HCT116 (cell line): ENCODE results near the gene HYAL2. TPM values are rescaled to one million over a fixed set of nuclear protein-coding genes. Genes with fewer than 3 reads are reported as not detected.

Experiments used
- ATAC-seq: fragments of 200-7000 bp; cut with Tn5 transposase; 2 replicates; pipeline ENCODE4 v1.9.1; 2020; ENCODE audit warnings: mild to moderate bottlenecking, moderate library complexity
- BruUV-seq: library from RNA; stranded (reverse); fragments of 400-500 nt; replicated peaks from 2 replicates; lab custom pipeline; 2021; lab: Mats Ljungman, UMichigan
- CTCF ChIA-PET: fragments of 300-600 bp; sonication (Branson Sonifier 250); formaldehyde crosslinking; loops from one replicate; lab custom pipeline; 2021; ENCODE audit warnings: antibody characterized with exemption; lab: Charles Lee
- POLR2A ChIA-PET: fragments of 300-600, 350-600 bp; sonication (Branson Sonifier 250); formaldehyde crosslinking; loops from one replicate; lab custom pipeline; 2021; ENCODE audit warnings: antibody characterized with exemption; lab: Charles Lee
- RAD21 ChIA-PET, 2 experiments: fragments of 300-600 bp; sonication (Branson Sonifier 250); formaldehyde crosslinking; loops; one replicate each; lab custom pipeline; 2023; ENCODE audit warnings: low total read pairs in 2 of 2; ENCODE audit not compliant: uncharacterized antibody in 2 of 2, unreplicated experiment in 2 of 2, low non-redundant PET in 1 of 2; lab: Charles Lee
- DNase-seq: peaks from one replicate; pipeline ENCODE4 v3.0.0-alpha.2; 2010; ENCODE audit warnings: low read depth, low spot score
- H2AFZ ChIP-seq: fragments of 200-600 bp; shearing (Covaris generic), sonication (generic); 2 replicates; pipeline ENCODE4 v1.6.1; 2017; ENCODE audit warnings: low read depth, mixed run types, mixed read lengths, antibody characterized with exemption, low read length; ENCODE audit not compliant: poor library complexity, severe bottlenecking
- H3K27ac ChIP-seq: 2 replicates; pipeline ENCODE4 v1.5.1; 2012; ENCODE audit warnings: low read depth, low read length
- H3K27me3 ChIP-seq: fragments of 200-600 bp; sonication (generic); 2 replicates; pipeline ENCODE4 v1.6.1; 2016; ENCODE audit warnings: mixed run types, low read length, mixed read lengths; ENCODE audit not compliant: insufficient read depth
- H3K36me3 ChIP-seq, 2 experiments: fragments of 200-500 bp in 1 of 2; fragments of 200-600 bp in 1 of 2; sonication (Bioruptor generic) in 1 of 2; sonication (generic) in 1 of 2; 2 replicates each; pipeline versions ENCODE4 v1.5.1 to v1.6.1; 2014 to 2016; ENCODE audit warnings: low read length in 2 of 2, inconsistent platforms in 1 of 2, mixed read lengths in 1 of 2, mixed run types in 1 of 2; ENCODE audit not compliant: insufficient read depth in 2 of 2, control insufficient read depth in 1 of 2
- H3K4me1 ChIP-seq, 2 experiments: fragments of 200-600 bp in 1 of 2; sonication (generic) in 1 of 2; 2 replicates each; pipeline versions ENCODE4 v1.5.1 to v1.6.1; 2012 to 2017; ENCODE audit warnings: low read length in 2 of 2, inconsistent platforms in 1 of 2, mild to moderate bottlenecking in 1 of 2, mixed read lengths in 1 of 2, mixed run types in 1 of 2, moderate library complexity in 1 of 2; ENCODE audit not compliant: insufficient read depth in 2 of 2, control insufficient read depth in 1 of 2
- H3K4me2 ChIP-seq: fragments of 200-600 bp; sonication (generic); 2 replicates; pipeline ENCODE4 v1.6.1; 2017; ENCODE audit warnings: mixed run types, low read length, mixed read lengths
- H3K4me3 ChIP-seq, 2 experiments: fragments of 200-600 bp in 1 of 2; sonication (generic) in 1 of 2; replicated peaks in 1 of 2; 2 replicates each; pipeline ENCODE4 v1.5.1; 2011 to 2016; ENCODE audit warnings: low read length in 2 of 2, control low read depth in 1 of 2, low read depth in 1 of 2, mild to moderate bottlenecking in 1 of 2, mixed read lengths in 1 of 2, mixed run types in 1 of 2
- H3K79me2 ChIP-seq: fragments of 200-600 bp; sonication (generic); 2 replicates; pipeline ENCODE4 v1.6.1; 2017; ENCODE audit warnings: mild to moderate bottlenecking, mixed run types, low read length, moderate library complexity, mixed read lengths; ENCODE audit not compliant: insufficient read depth
- H3K9ac ChIP-seq: fragments of 200-600 bp; sonication (generic); 2 replicates; pipeline ENCODE4 v1.6.1; 2016; ENCODE audit warnings: low read length, mixed read lengths
- H3K9me2 ChIP-seq: fragments of 200-600 bp; sonication (generic), shearing (Covaris generic); 2 replicates; pipeline ENCODE4 v1.6.1; 2017; ENCODE audit warnings: mixed run types, mild to moderate bottlenecking, moderate library complexity; ENCODE audit not compliant: insufficient read depth
- H3K9me3 ChIP-seq, 2 experiments: fragments of 200-500 bp in 1 of 2; fragments of 200-600 bp in 1 of 2; sonication (Bioruptor generic) in 1 of 2; sonication (generic) in 1 of 2; 2 replicates each; pipeline ENCODE4 v1.6.1; 2014 to 2017; ENCODE audit warnings: low read length in 2 of 2, mixed read lengths in 2 of 2, inconsistent platforms in 1 of 2, low read depth in 1 of 2, mild to moderate bottlenecking in 1 of 2, mixed run types in 1 of 2, moderate library complexity in 1 of 2; ENCODE audit not compliant: control insufficient read depth in 1 of 2, insufficient read depth in 1 of 2
- H4K20me1 ChIP-seq: fragments of 200-600 bp; sonication (generic), shearing (Covaris generic); 2 replicates; pipeline ENCODE4 v1.6.1; 2017; ENCODE audit warnings: mixed run types, mild to moderate bottlenecking, moderate library complexity; ENCODE audit not compliant: insufficient read depth
- CBX3 ChIP-seq: IDR thresholded peaks from 2 replicates; pipeline ENCODE4 v1.6.1; 2012; ENCODE audit warnings: low read depth
- CEBPB ChIP-seq: IDR thresholded peaks from 2 replicates; pipeline ENCODE4 v1.6.1; 2012; ENCODE audit warnings: low read depth
- FOSL1 ChIP-seq: IDR thresholded peaks from 2 replicates; pipeline ENCODE4 v1.6.1; 2012; ENCODE audit warnings: low read depth
- POLR2AphosphoS5 ChIP-seq: IDR thresholded peaks from 2 replicates; pipeline ENCODE4 v1.6.1; 2011; ENCODE audit warnings: mild to moderate bottlenecking, low read depth, low read length, moderate library complexity
- RAD21 ChIP-seq: IDR thresholded peaks from 2 replicates; pipeline ENCODE4 v1.6.1; 2012; ENCODE audit warnings: low read depth, mild to moderate bottlenecking
- SP1 ChIP-seq: IDR thresholded peaks from 2 replicates; pipeline ENCODE4 v1.6.1; 2012; ENCODE audit warnings: low read depth
- SRF ChIP-seq: IDR thresholded peaks from 2 replicates; pipeline ENCODE4 v1.6.1; 2012; ENCODE audit warnings: low read depth
- YY1 ChIP-seq: IDR thresholded peaks from 2 replicates; pipeline ENCODE4 v1.6.1; 2011; ENCODE audit warnings: low read length, low read depth, moderate library complexity, mild to moderate bottlenecking; ENCODE audit not compliant: insufficient replicate concordance; ENCODE audit errors: extremely low read depth
- ZFX ChIP-seq: fragments of 450-650 bp; IDR thresholded peaks from 2 replicates; pipeline ENCODE4 v1.6.1; 2017
- ZNF274 ChIP-seq: fragments of 200-500 bp; sonication (Bioruptor generic); IDR thresholded peaks from 2 replicates; pipeline ENCODE4 v1.6.1; 2014; ENCODE audit warnings: mild to moderate bottlenecking, low read depth, low read length, inconsistent platforms
- intact Hi-C: fragments of 100-400 bp; cut with micrococcal nuclease; formaldehyde crosslinking; loops from 2 replicates; pipeline ENCODE4 v1.10.0; 2022
- total RNA-seq: library from RNA; stranded (reverse); gene quantifications from one replicate; pipeline ENCODE4 v1.2.1, GENCODE V29; 2021; ENCODE audit not compliant: unreplicated experiment
- TF ChIP-seq, protein P1 (sequence below): IDR thresholded peaks from 2 replicates; pipeline ENCODE4 v1.6.1; 2012
- TF ChIP-seq, protein P2 (sequence below), 3 experiments: fragments of 200-600 bp in 1 of 3; sonication (generic) in 1 of 3; IDR thresholded peaks in 2 of 3; conservative IDR thresholded peaks in 1 of 3; 2 replicates each; pipeline ENCODE4 v1.5.1; 2012 to 2017; ENCODE audit warnings: low read depth in 2 of 3, low read length in 2 of 3, antibody characterized with exemption in 1 of 3, borderline replicate concordance in 1 of 3, control low read depth in 1 of 3, mild to moderate bottlenecking in 1 of 3, mixed read lengths in 1 of 3, mixed run types in 1 of 3, moderate library complexity in 1 of 3; ENCODE audit not compliant: insufficient read depth in 1 of 3
- TF ChIP-seq, protein P3 (sequence below): IDR thresholded peaks from 2 replicates; pipeline ENCODE4 v1.6.1; 2011; ENCODE audit warnings: mild to moderate bottlenecking, low read length, moderate library complexity; ENCODE audit not compliant: insufficient replicate concordance; ENCODE audit errors: extremely low read depth

Gene HYAL2
- total RNA-seq, 1 experiment from 2014 or later: 42.2 TPM

DNA sequence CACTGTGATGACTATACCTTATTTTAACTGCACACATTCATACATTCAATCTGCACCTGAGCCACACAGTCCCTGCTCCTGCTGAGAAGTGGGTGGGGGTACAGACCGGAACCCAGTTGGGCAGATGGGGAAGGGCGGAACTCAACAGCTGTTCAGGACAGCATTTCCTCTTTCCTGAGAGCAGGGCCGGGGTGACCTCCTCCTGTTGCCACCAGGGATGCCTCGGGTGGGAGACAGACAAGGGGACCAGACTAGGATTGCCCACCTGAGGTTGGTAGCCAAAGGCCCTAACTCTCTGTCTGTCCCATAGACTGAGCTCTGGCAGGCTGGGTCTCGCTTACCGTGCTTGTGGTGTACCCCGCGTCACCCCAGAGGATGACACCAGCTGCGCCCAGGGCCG, 3.9 kb downstream of the HYAL2 start:
- Histone ChIP-seq H3K9ac (peak overlapping the region; percentile 65; the same call in 1 of the 2 replicates), H3K27ac (peak overlapping the region; percentile 98), H3K79me2 (peaks cover 51% of the 10 kb centered on the region), H3K4me1 (peaks cover 65 to 93% of the 10 kb centered on the region in 2 experiments), H3K9me3 (no peaks in the 10 kb centered on the region), H3K36me3 (peaks cover 2 to 17% of the 10 kb centered on the region in 2 experiments; a peak in 1 of 4 replicates), H3K9me2 (no peaks in the 10 kb centered on the region), H2AFZ (no peak overlapping the region), H4K20me1 (no peaks in the 10 kb centered on the region), H3K27me3 (no peaks in the 10 kb centered on the region), H3K4me3 (no peak overlapping the region), H3K4me2 (peak overlapping the region; percentile 92)
- no peak for DNase-seq
- TF ChIP-seq, protein P1, sequence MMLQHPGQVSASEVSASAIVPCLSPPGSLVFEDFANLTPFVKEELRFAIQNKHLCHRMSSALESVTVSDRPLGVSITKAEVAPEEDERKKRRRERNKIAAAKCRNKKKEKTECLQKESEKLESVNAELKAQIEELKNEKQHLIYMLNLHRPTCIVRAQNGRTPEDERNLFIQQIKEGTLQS: no peak
- TF ChIP-seq, protein P2, sequence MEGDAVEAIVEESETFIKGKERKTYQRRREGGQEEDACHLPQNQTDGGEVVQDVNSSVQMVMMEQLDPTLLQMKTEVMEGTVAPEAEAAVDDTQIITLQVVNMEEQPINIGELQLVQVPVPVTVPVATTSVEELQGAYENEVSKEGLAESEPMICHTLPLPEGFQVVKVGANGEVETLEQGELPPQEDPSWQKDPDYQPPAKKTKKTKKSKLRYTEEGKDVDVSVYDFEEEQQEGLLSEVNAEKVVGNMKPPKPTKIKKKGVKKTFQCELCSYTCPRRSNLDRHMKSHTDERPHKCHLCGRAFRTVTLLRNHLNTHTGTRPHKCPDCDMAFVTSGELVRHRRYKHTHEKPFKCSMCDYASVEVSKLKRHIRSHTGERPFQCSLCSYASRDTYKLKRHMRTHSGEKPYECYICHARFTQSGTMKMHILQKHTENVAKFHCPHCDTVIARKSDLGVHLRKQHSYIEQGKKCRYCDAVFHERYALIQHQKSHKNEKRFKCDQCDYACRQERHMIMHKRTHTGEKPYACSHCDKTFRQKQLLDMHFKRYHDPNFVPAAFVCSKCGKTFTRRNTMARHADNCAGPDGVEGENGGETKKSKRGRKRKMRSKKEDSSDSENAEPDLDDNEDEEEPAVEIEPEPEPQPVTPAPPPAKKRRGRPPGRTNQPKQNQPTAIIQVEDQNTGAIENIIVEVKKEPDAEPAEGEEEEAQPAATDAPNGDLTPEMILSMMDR (IDR thresholded peaks at IDR 0.05 in 2 of 3, conservative IDR thresholded peaks at IDR 0.05 in 1 of 3; ENCODE audit: borderline replicate concordance in 1 of 3, insufficient read depth in 1 of 3, low read depth in 2 of 3, low read length in 2 of 3): no peak
- ChIA-PET POLR2A (no interaction called here), CTCF (interaction anchor here (0.7 kb wide), 2 partner anchors 10 to 18 kb away, joined by 3 read pairs; partner anchors contain the start of gene TUSC2), RAD21 (interaction anchor here in 1 of 2 experiments (1.5 kb wide), 1 partner anchor 19 kb away, joined by 4 read pairs; the partner anchor contains the start of genes HYAL3 and NAA80)
- BruUV-seq: no TSS peak
- no peak for ATAC-seq
- intact Hi-C loops: no loop called here

DNA sequence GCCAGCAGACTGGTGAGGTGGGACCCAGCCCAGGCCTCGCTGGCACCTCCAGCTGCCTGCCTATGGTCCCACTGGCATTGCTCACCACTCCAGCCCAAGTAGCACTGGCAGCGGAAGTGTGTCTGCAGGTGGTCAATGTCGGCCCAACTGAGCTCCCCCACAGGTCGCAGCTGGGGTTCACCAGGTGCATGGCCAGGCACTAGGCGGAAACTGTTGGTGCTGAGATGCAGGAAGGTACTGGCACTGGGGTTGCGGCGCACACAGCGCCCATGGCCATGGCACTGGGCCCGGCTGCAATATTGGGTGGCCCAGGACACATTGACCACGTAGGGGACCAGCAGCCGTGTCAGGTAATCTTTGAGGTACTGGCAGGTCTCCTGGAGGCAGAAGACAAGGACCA, 4.4 kb downstream of the HYAL2 start:
- peak overlapping the region; percentile 65 for H3K9ac ChIP-seq
- H3K4me2 ChIP-seq: peak overlapping the region; percentile 92
- H3K36me3 ChIP-seq: peaks cover 2 to 17% of the 10 kb centered on the region in 2 experiments; a peak in 1 of 4 replicates
- intact Hi-C loops: no loop called here
- H3K4me3 ChIP-seq: peak overlapping the region in 1 of 2 experiments; percentile 46; a peak in 2 of 4 replicates
- ChIA-PET CTCF (interaction anchor here (0.7 to 1.6 kb wide), 3 partner anchors 15 to 19 kb away, joined by 3 to 5 read pairs (median 3); partner anchors contain the start of genes HYAL1, HYAL3 and NAA80), RAD21 (interaction anchor here in 1 of 2 experiments (0.8 to 1.5 kb wide), 2 partner anchors 19 kb away, joined by 3 to 4 read pairs; partner anchors contain the start of genes HYAL3 and NAA80), POLR2A (no interaction called here)
- peaks cover 51% of the 10 kb centered on the region for H3K79me2 ChIP-seq
- peak overlapping the region; percentile 98 for H3K27ac ChIP-seq
- ATAC-seq (no peak), DNase-seq (no peak)
- H2AFZ ChIP-seq: no peak overlapping the region
- H3K4me1 ChIP-seq: peaks cover 65 to 94% of the 10 kb centered on the region in 2 experiments
- no TSS peak for BruUV-seq
- no peaks in the 10 kb centered on the region for H4K20me1 ChIP-seq
- H3K9me3 ChIP-seq: no peaks in the 10 kb centered on the region
- no peaks in the 10 kb centered on the region for H3K27me3 ChIP-seq
- no peaks in the 10 kb centered on the region for H3K9me2 ChIP-seq
- no peak for TF ChIP-seq POLR2AphosphoS5
- TF ChIP-seq CEBPB: no peak
- no peak for TF ChIP-seq ZFX
- no peak for TF ChIP-seq ZNF274
- no peak for TF ChIP-seq FOSL1
- no peak for TF ChIP-seq SP1
- TF ChIP-seq CBX3: no peak
- no peak for TF ChIP-seq YY1
- TF ChIP-seq RAD21: no peak
- no peak for TF ChIP-seq SRF
- TF ChIP-seq, protein P3, sequence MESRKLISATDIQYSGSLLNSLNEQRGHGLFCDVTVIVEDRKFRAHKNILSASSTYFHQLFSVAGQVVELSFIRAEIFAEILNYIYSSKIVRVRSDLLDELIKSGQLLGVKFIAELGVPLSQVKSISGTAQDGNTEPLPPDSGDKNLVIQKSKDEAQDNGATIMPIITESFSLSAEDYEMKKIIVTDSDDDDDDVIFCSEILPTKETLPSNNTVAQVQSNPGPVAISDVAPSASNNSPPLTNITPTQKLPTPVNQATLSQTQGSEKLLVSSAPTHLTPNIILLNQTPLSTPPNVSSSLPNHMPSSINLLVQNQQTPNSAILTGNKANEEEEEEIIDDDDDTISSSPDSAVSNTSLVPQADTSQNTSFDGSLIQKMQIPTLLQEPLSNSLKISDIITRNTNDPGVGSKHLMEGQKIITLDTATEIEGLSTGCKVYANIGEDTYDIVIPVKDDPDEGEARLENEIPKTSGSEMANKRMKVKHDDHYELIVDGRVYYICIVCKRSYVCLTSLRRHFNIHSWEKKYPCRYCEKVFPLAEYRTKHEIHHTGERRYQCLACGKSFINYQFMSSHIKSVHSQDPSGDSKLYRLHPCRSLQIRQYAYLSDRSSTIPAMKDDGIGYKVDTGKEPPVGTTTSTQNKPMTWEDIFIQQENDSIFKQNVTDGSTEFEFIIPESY: no peak
